HG03442 (cell line): ENCODE data around the gene SLC2A4.
"Not testable (repeated sequence)": the region's sequence is repeated elsewhere in the genome, so short reads cannot be mapped to it uniquely, and the experiment has no call there.

Source experiments
- ATAC-seq: cut with Tn5 transposase; IDR thresholded peaks from one replicate; pipeline ENCODE4 v1.9.1; 2021; ENCODE audit warnings: mild to moderate bottlenecking, moderate library complexity; ENCODE audit not compliant: unreplicated experiment

Gene SLC2A4

GRCh38 chr17:7322520-7323194 is 41.1 kb downstream of the SLC2A4 start:
- no peak for ATAC-seq

GRCh38 chr17:7323731-7324437 is 42.4 kb downstream of the SLC2A4 start:
- ATAC-seq = no peak

GRCh38 chr17:7324438-7324779 is 42.9 kb downstream of the SLC2A4 start:
- no peak for ATAC-seq

- no peak for ATAC-seq
Measured at GRCh38 chr17:7325031-7325528, 43.6 kb downstream of the SLC2A4 start.

GRCh38 chr17:7326186-7326585 is 44.7 kb downstream of the SLC2A4 start:
- ATAC-seq = no peak

- ATAC-seq = no peak
Measured at GRCh38 chr17:7327056-7327455, 45.5 kb downstream of the SLC2A4 start.

- ATAC-seq = no peak
Measured at GRCh38 chr17:7327501-7327900, 46.0 kb downstream of the SLC2A4 start.

- no peak for ATAC-seq
Measured at GRCh38 chr17:7328009-7328408, 46.5 kb downstream of the SLC2A4 start.

GRCh38 chr17:7328840-7329373 is 47.4 kb downstream of the SLC2A4 start, which contains the start of gene NEURL4:
TSS of gene NEURL4 (minus strand) at chr17:7329335. CDS start at chr17:7329312, 23 bp downstream.
- peak; percentile 17 for ATAC-seq

GRCh38 chr17:7329374-7329996 is 48.0 kb downstream of the SLC2A4 start:
- ATAC-seq = peak; percentile 66

GRCh38 chr17:7329997-7330637 is 48.6 kb downstream of the SLC2A4 start:
- peak; percentile 30 for ATAC-seq

- ATAC-seq = no peak
Measured at GRCh38 chr17:7330638-7331015, 49.1 kb downstream of the SLC2A4 start.

GRCh38 chr17:7332111-7332510 is 50.6 kb downstream of the SLC2A4 start:
- no peak for ATAC-seq

- ATAC-seq = not testable (repeated sequence)
Measured at GRCh38 chr17:7332600-7333069, 51.1 kb downstream of the SLC2A4 start.

- no peak for ATAC-seq
Measured at GRCh38 chr17:7334938-7335538, 53.5 kb downstream of the SLC2A4 start.

GRCh38 chr17:7335765-7336164 is 54.2 kb downstream of the SLC2A4 start:
- ATAC-seq = not testable (repeated sequence)

- ATAC-seq = no peak
Measured at GRCh38 chr17:7336240-7337175, 55.0 kb downstream of the SLC2A4 start, which contains the start of gene ACAP1. TSS of gene ACAP1 (plus strand) at chr17:7336529. CDS start at chr17:7336735, 206 bp downstream.

GRCh38 chr17:7337600-7337999 is 56.1 kb downstream of the SLC2A4 start:
- ATAC-seq = not testable (repeated sequence)
